ENCODE results near the gene SREK1IP1.

The SREK1IP1 gene

GRCh38 chr5:64680289-64680688 is 88.2 kb downstream of the SREK1IP1 start:
- no peak for DNase-seq (ENCODE audit: low read depth)

- DNase-seq (ENCODE audit: low read depth), result no peak
Observed at GRCh38 chr5:64678374-64678773, 90.1 kb downstream of the SREK1IP1 start.

GRCh38 chr5:64671678-64672077 is 96.8 kb downstream of the SREK1IP1 start:
- no peak for DNase-seq (ENCODE audit: low read depth)

- DNase-seq (ENCODE audit: low read depth), result no peak
Observed at GRCh38 chr5:64670277-64670676, 98.2 kb downstream of the SREK1IP1 start.
